Measurements from ENCODE around the gene FREM3.
"Not testable (repeated sequence)": the region's sequence is repeated elsewhere in the genome, so short reads cannot be mapped to it uniquely, and the experiment has no call there.

Gene FREM3

GRCh38 chr4:143700416-143701352 lies at the start of gene FREM3:
FREM3 (minus strand) TSS chr4:143700675; CDS start chr4:143700675, 0 bp downstream.
- no peak for DNase-seq (ENCODE audit: low read depth)

- no peak for DNase-seq (ENCODE audit: low read depth)
These were observed 45.4 kb upstream of the FREM3 start for GRCh38 chr4:143745874-143746273.

GRCh38 chr4:143743591-143743990 lies 43.1 kb upstream of the FREM3 start:
- no peak for DNase-seq (ENCODE audit: low read depth)

GRCh38 chr4:143742834-143743233 lies 42.4 kb upstream of the FREM3 start:
- no peak for DNase-seq (ENCODE audit: low read depth)

- no peak for DNase-seq (ENCODE audit: low read depth)
These were observed 36.4 kb upstream of the FREM3 start for GRCh38 chr4:143736861-143737260.

- not testable (repeated sequence) for DNase-seq (ENCODE audit: low read depth)
These were observed 35.6 kb upstream of the FREM3 start for GRCh38 chr4:143736061-143736460.

GRCh38 chr4:143728166-143728565 lies 27.7 kb upstream of the FREM3 start:
- DNase-seq (ENCODE audit: low read depth), result peak; percentile 23

- DNase-seq (ENCODE audit: low read depth), result no peak
These were observed 26.2 kb upstream of the FREM3 start for GRCh38 chr4:143726714-143727113.

- no peak for DNase-seq (ENCODE audit: low read depth)
These were observed 20.8 kb upstream of the FREM3 start for GRCh38 chr4:143721317-143721716.

GRCh38 chr4:143718748-143719147 lies 18.3 kb upstream of the FREM3 start:
- DNase-seq (ENCODE audit: low read depth), result not testable (repeated sequence)

- DNase-seq (ENCODE audit: low read depth), result no peak
These were observed 13.6 kb upstream of the FREM3 start for GRCh38 chr4:143713955-143714625.

GRCh38 chr4:143713553-143713952 lies 13.1 kb upstream of the FREM3 start:
- DNase-seq (ENCODE audit: low read depth), result no peak

GRCh38 chr4:143712155-143712550 lies 11.7 kb upstream of the FREM3 start:
- DNase-seq (ENCODE audit: low read depth), result no peak

- DNase-seq (ENCODE audit: low read depth), result no peak
These were observed 11.2 kb upstream of the FREM3 start for GRCh38 chr4:143711543-143712154.

GRCh38 chr4:143701365-143701764 lies 890 bp upstream of the FREM3 start:
- DNase-seq (ENCODE audit: low read depth), result no peak

GRCh38 chr4:143700046-143700415 lies 444 bp downstream of the FREM3 start:
- no peak for DNase-seq (ENCODE audit: low read depth)

- DNase-seq (ENCODE audit: low read depth), result no peak
These were observed 987 bp downstream of the FREM3 start for GRCh38 chr4:143699331-143700045.

GRCh38 chr4:143693856-143694255 lies 6.6 kb downstream of the FREM3 start:
- no peak for DNase-seq (ENCODE audit: low read depth)

- DNase-seq (ENCODE audit: low read depth), result no peak
These were observed 8.2 kb downstream of the FREM3 start for GRCh38 chr4:143692241-143692640.

GRCh38 chr4:143679434-143679833 lies 21.0 kb downstream of the FREM3 start:
- no peak for DNase-seq (ENCODE audit: low read depth)

GRCh38 chr4:143673629-143674028 lies 26.8 kb downstream of the FREM3 start:
- not testable (repeated sequence) for DNase-seq (ENCODE audit: low read depth)

- no peak for DNase-seq (ENCODE audit: low read depth)
These were observed 31.4 kb downstream of the FREM3 start for GRCh38 chr4:143668930-143669552.
